Spleen (tissue), 7 donors: ENCODE data around the gene PTPRN2.

Source experiments
- POLR2A ChIP-seq, 3 donors: fragments of 450-650 bp; IDR thresholded peaks; one replicate each; pipeline ENCODE4 v1.5.1; 2017; ENCODE audit warnings: antibody characterized with exemption in 3 of 3, mild to moderate bottlenecking in 1 of 3
- POLR2AphosphoS5 ChIP-seq, 3 donors: sonication (generic); formaldehyde crosslinking; IDR thresholded peaks; one replicate each; pipeline ENCODE4 v1.5.1; 2017; ENCODE audit warnings: antibody characterized with exemption in 3 of 3
- TF ChIP-seq, protein P1 (sequence below), 11 experiments: fragments of 200-600 bp in 7 of 11; fragments of 450-650 bp in 4 of 11; sonication (generic) in 4 of 11; IDR thresholded peaks in 8 of 11; conservative IDR thresholded peaks in 3 of 11; 1 replicate in 7 of 11; 2 replicates in 4 of 11; pipeline versions ENCODE4 v1.4.0 to v1.8.0; 2016 to 2021; ENCODE audit warnings: antibody characterized with exemption in 11 of 11, inconsistent platforms in 4 of 11, mild to moderate bottlenecking in 1 of 11
- donor health status: DM: no; HTN: no; CAD: no; lungs with moderate emphysema.
- donor health status: DM: no; HTN: no; CAD: no.
- donor health status: DM: no; HTN: no; CAD: no.

GRCh38 chr7:158345731-158346130 is 241.9 kb downstream of the PTPRN2 start:
- TF ChIP-seq, protein P1, sequence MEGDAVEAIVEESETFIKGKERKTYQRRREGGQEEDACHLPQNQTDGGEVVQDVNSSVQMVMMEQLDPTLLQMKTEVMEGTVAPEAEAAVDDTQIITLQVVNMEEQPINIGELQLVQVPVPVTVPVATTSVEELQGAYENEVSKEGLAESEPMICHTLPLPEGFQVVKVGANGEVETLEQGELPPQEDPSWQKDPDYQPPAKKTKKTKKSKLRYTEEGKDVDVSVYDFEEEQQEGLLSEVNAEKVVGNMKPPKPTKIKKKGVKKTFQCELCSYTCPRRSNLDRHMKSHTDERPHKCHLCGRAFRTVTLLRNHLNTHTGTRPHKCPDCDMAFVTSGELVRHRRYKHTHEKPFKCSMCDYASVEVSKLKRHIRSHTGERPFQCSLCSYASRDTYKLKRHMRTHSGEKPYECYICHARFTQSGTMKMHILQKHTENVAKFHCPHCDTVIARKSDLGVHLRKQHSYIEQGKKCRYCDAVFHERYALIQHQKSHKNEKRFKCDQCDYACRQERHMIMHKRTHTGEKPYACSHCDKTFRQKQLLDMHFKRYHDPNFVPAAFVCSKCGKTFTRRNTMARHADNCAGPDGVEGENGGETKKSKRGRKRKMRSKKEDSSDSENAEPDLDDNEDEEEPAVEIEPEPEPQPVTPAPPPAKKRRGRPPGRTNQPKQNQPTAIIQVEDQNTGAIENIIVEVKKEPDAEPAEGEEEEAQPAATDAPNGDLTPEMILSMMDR (IDR thresholded peaks at IDR 0.05 in 8 of 11, conservative IDR thresholded peaks at IDR 0.05 in 3 of 11): no peak
- TF ChIP-seq POLR2A (IDR thresholded peaks at IDR 0.05) (no peak), POLR2AphosphoS5 (IDR thresholded peaks at IDR 0.05) (no peak)
